ENCODE results near the gene CNOT1. TPM values are rescaled to one million over a fixed set of nuclear protein-coding genes. Genes with fewer than 3 reads are reported as not detected.
"Not testable (repeated sequence)": the region's sequence is repeated elsewhere in the genome, so short reads cannot be mapped to it uniquely, and the experiment has no call there.

Gene CNOT1
- total RNA-seq, 1 experiment from 2014 or later, result 229 TPM

- no peak for DNase-seq (ENCODE audit: extremely low read depth, low read depth)
These were observed 125.5 kb downstream of the CNOT1 start for GRCh38 chr16:58503863-58504688.

- no peak for DNase-seq (ENCODE audit: extremely low read depth, low read depth)
These were observed 126.3 kb downstream of the CNOT1 start for GRCh38 chr16:58503166-58503862.

- DNase-seq (ENCODE audit: extremely low read depth, low read depth), result no peak
These were observed 127.3 kb downstream of the CNOT1 start for GRCh38 chr16:58502217-58502921.

GRCh38 chr16:58501242-58502131 lies 128.1 kb downstream of the CNOT1 start:
- DNase-seq (ENCODE audit: extremely low read depth, low read depth), result peak; percentile 40

- DNase-seq (ENCODE audit: extremely low read depth, low read depth), result no peak
These were observed 129.0 kb downstream of the CNOT1 start for GRCh38 chr16:58500430-58501241.

GRCh38 chr16:58499615-58500351 lies 129.8 kb downstream of the CNOT1 start, which contains the start of gene NDRG4:
Gene NDRG4 (plus strand): TSS chr16:58500143. CDS start chr16:58500249, 106 bp downstream.
- peak; percentile 83 for DNase-seq (ENCODE audit: extremely low read depth, low read depth)

- DNase-seq (ENCODE audit: extremely low read depth, low read depth), result no peak
These were observed 130.5 kb downstream of the CNOT1 start for GRCh38 chr16:58499092-58499511.

GRCh38 chr16:58498341-58499091 lies 131.1 kb downstream of the CNOT1 start:
- no peak for DNase-seq (ENCODE audit: extremely low read depth, low read depth)

- DNase-seq (ENCODE audit: extremely low read depth, low read depth), result no peak
These were observed 131.7 kb downstream of the CNOT1 start for GRCh38 chr16:58497935-58498334.

GRCh38 chr16:58497468-58497867 lies 132.2 kb downstream of the CNOT1 start:
- no peak for DNase-seq (ENCODE audit: extremely low read depth, low read depth)

GRCh38 chr16:58495521-58496331 lies 133.9 kb downstream of the CNOT1 start:
- no peak for DNase-seq (ENCODE audit: extremely low read depth, low read depth)

GRCh38 chr16:58494981-58495520 lies 134.6 kb downstream of the CNOT1 start:
- peak; percentile 85 for DNase-seq (ENCODE audit: extremely low read depth, low read depth)

- DNase-seq (ENCODE audit: extremely low read depth, low read depth), result no peak
These were observed 135.7 kb downstream of the CNOT1 start for GRCh38 chr16:58493756-58494431.

- DNase-seq (ENCODE audit: extremely low read depth, low read depth), result no peak
These were observed 136.9 kb downstream of the CNOT1 start for GRCh38 chr16:58492735-58493134.

- no peak for DNase-seq (ENCODE audit: extremely low read depth, low read depth)
These were observed 137.6 kb downstream of the CNOT1 start for GRCh38 chr16:58492066-58492465.

GRCh38 chr16:58490539-58490938 lies 139.1 kb downstream of the CNOT1 start:
- DNase-seq (ENCODE audit: extremely low read depth, low read depth), result not testable (repeated sequence)
